KG1 (cell line): Measurements from ENCODE around the gene EVA1C.
"Not testable (repeated sequence)": the region's sequence is repeated elsewhere in the genome, so short reads cannot be mapped to it uniquely, and the experiment has no call there.

Experiments
- DNase-seq: peaks from one replicate; lab custom pipeline; 2025; lab: John Stamatoyannopoulos, UW

EVA1C gene

DNA sequence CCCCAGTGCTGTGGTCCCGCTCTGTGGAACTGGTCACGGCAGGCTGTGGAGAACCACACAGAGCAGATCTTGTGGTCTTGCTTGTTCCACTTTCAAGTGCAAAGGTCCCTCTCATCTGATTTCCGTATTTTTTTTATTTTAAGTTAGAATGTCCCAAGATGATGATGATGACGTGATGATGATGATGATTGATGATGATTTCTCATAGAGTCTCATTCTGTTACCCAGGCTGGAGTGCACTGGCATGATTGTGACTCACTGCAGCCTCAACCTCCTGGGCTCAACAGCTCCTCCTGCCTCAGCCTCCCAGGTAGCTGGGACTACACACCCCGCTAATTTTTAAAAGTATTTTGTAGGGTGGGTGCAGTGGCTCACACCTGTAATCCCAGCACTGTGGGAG lies 12.2 kb downstream of the EVA1C start:
- no peak for DNase-seq

- DNase-seq: no peak
These were observed 13.1 kb downstream of the EVA1C start for GRCh38 chr21:32425628-32426027.

GRCh38 chr21:32426066-32426465 lies 13.6 kb downstream of the EVA1C start:
- no peak for DNase-seq

- DNase-seq: no peak
These were observed 14.1 kb downstream of the EVA1C start for GRCh38 chr21:32426592-32427051.

GRCh38 chr21:32427958-32428623 lies 15.6 kb downstream of the EVA1C start:
- no peak for DNase-seq

DNA sequence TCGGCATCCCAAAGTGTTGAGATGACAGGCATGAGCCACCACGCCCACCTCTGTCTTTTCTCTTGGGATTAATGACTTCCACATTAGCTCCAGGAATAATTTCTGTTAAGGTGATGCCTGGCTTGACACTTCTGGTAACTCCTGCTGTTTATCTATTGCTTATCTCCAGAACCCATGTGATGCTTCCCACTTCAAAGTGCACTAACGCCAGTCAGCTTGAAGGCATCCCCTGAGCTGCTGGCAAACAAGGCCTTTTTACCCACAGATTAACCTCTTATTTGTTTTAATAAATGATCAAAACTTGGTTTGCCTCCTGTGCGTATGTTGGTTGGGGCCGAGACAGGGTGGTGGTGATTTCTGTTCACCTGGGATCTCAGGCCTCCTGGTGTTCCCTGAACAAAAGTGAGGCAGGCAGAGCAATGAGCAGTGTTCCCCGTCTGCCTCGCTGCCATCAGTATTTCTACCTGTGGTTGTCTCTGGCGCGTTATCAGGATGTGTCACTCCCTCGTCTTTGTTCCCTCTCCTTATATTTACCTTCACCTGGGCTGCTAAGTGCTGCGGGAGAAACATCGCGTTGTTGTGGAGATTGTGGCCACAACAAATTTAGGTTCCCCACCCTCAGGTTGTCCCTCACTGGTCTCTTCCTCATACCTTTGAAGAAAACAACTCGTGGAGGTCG lies 20.6 kb downstream of the EVA1C start:
- not testable (repeated sequence) for DNase-seq

DNA sequence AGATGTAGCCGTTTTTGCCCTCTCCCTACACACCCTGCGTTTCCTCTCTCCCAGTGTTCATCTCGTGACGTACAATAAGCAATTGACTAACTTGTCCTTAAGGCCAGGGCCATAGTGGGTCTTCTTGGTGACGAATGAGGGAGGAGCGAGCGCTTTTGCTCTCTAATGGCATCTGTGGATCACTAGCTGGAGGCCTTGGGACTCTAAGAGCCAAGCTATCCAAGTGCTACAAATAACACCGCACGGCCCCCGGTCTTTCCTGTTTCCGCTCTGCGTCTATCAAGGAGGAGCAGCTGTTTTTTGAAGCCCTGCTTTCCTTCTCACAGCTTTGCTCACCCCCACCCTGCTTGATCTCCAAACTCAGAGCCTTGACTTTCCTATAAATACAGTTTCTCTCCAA lies 25.2 kb downstream of the EVA1C start:
- DNase-seq: no peak

GRCh38 chr21:32442566-32443318 lies 30.2 kb downstream of the EVA1C start:
- no peak for DNase-seq

DNA sequence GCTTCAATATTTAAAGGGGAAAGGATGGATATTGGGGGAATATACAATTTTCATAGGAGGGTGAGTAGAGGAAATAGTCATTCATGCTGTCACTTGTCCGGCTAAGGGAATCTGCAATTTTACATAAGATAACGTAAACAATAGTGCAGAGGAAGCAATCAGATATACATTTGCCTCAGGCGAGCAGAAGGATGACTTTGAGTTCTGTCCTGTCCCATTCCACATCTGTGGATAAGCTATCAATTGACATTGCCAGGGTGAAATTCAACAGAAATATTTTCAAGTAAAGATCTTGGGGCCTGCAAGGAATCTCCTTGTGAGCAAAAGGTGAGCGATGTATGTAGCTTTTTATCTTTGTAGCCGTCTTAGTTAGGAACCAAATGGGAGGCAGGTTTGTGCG lies 32.6 kb downstream of the EVA1C start:
- no peak for DNase-seq

- not testable (repeated sequence) for DNase-seq
These were observed 33.9 kb downstream of the EVA1C start for GRCh38 chr21:32446440-32446839.

- no peak for DNase-seq
These were observed 34.7 kb downstream of the EVA1C start for GRCh38 chr21:32447224-32447623.

DNA sequence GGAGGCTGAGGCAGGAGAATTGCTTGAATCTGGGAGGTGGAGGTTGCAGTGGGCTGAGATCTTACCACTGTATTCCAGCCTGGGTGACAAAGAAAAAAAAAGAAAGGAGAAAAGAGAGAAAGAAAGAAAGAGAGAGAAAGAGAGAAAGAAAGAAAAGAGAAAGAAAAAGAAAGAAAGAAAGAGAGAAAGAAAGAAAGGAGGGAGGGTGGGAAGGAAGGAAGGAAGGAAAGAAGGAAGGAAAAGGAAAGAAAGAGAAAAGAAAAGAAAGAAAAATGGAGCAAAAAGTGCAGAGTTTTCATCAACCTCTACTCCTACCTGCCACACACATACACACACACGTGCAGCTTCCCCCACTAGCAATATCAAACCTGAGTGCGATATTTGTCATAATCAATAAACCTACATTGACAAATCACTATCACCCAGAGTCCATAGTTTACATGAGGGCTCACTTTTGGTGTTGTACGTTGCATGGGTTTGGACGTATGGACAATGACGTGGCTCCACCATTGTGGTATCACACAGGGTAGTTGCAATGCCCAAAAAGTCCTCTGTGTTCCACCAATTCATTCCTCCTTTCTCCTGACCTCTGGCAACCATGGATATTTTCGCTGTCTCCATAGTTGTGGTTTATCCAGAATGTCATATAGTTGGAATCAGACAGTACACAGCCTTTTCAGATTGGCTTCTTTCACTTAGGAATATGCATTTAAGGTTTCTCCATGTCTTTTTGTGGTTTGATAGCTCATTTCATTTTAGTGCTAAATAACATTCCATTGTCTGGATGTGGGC lies 36.5 kb downstream of the EVA1C start:
- DNase-seq: no peak

- DNase-seq: not testable (repeated sequence)
These were observed 38.6 kb downstream of the EVA1C start for GRCh38 chr21:32450881-32451701.

DNA sequence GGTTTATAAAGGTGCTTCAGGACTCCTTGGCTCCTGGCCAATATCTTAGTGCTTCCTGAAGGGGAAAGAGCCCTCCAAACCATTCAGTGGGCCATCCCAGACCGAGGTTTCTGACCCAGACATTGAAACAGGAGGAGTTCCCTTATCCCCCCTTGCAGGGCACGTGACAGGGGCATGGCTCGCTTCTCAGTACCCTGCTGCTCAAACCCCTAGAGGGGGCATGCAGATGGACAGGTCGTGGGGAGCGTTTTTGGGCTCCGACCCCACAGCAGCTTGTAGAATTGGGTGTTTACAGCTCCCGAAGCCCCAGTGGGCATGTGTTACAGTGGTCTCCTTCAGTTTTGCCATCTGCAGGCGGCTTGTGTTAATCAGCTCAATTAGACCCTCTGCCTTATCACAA lies 39.7 kb downstream of the EVA1C start:
- not testable (repeated sequence) for DNase-seq

- DNase-seq: no peak
These were observed 40.1 kb downstream of the EVA1C start for GRCh38 chr21:32452641-32453040.

DNA sequence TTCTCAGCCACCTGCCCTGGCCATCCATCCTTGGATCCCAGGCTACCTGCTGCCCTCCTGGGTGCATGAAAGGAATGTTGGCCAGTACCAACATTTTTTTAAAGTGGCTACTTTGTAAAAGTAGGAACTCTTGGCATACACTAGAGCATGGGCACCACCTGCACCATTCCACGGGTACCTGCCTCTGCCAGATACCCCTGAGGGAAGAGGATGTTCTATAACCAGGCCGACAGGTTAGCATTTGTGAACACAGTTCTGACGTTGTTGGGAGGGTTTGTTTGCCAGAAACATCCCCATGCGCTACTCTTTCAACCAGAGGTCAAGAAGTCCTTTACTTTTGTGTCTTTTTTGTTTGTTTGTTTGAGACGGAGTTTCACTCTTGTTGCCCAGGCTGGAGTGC lies 43.0 kb downstream of the EVA1C start:
- no peak for DNase-seq

GRCh38 chr21:32456497-32456918 lies 44.0 kb downstream of the EVA1C start:
- no peak for DNase-seq

DNA sequence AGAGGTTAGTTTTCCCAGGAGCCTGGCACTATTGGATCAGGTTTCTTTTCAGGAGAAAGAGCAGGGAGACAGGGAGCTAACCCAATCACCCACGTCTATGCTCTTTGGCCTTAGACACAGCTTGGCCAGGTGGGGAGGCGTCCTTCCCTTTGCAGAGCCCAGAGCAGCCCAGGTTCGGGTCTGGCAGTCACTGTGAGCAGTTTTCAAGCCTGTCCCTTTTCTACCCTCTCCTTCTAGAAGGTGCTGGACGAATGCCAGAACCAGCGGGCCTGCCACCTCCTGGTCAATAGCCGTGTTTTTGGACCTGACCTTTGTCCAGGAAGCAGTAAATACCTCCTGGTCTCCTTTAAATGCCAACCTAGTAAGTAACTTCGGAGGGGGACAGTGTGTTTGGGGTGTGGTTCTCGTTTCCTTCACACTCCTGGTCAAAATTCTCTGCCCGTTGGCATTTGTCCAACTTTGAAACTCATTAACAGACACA lies 44.9 kb downstream of the EVA1C start:
- no peak for DNase-seq

- DNase-seq: no peak
These were observed 45.5 kb downstream of the EVA1C start for GRCh38 chr21:32457962-32458361.

DNA sequence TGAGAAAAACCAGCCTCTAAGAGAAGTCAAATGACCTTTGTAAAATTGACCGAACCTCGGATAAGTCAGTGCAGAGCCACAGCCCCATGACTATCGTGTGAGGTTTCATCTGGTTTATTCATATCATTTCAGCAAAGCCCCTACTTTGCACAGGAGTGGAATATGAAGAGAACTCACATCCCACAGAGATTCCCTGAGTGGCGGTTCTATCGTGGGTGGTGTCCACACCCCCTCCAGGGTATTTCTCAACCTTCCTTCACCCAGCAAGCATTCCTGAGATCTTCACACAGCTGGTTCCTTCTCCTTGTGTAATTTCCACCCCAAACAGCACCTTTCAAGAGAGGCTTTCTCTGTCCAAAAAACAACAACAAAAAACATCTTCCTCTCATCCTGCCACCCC lies 47.5 kb downstream of the EVA1C start:
- no peak for DNase-seq

DNA sequence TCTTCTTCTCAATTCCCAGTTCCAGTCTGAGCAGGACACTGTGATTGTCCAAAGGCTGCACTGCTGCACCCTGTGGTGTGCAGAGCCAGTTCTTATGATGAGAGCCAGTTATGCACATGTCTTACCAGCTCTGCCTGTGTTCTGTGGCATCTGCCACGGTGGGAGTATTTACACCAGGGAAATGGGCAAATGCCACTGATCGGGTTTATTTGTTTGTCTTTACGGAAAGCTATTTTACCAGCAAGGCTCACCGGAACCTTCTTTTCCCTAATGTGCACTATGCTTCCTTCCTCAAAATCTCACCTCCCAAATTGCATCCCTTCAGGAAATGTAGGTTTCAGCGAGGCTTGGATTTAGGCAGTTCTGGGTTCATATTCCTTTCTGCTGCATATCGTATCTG lies 49.0 kb downstream of the EVA1C start:
- DNase-seq: no peak
